Activated CD8-positive, alpha-beta memory T cell treated with anti-CD3 and anti-CD28 coated beads for 36 hours (primary cell): ENCODE measurements around the gene SRM. TPM values are rescaled to one million over a fixed set of nuclear protein-coding genes. Genes with fewer than 3 reads are reported as not detected.
"Not testable (repeated sequence)": the region's sequence is repeated elsewhere in the genome, so short reads cannot be mapped to it uniquely, and the experiment has no call there.

ENCODE experiments used
- CTCF ChIA-PET: fragments of 350-600 bp; sonication (Branson Sonifier 250); formaldehyde crosslinking; loops from one replicate; lab custom pipeline; 2021; ENCODE audit warnings: antibody characterized with exemption; lab: Charles Lee
- POLR2A ChIA-PET: fragments of 350-600 bp; sonication (Branson Sonifier 250); formaldehyde crosslinking; loops from one replicate; lab custom pipeline; 2021; ENCODE audit warnings: antibody characterized with exemption; lab: Charles Lee
- total RNA-seq, 2 experiments: library from RNA; stranded (reverse); gene quantifications; one replicate each; pipeline ENCODE4 v1.2.3, GENCODE V29; 2021

Gene SRM
- total RNA-seq, 2 experiments from 2014 or later = 347 to 360 TPM

- ChIA-PET POLR2A (interaction anchor here (0.6 to 1.6 kb wide), 5 partner anchors 8 to 47 kb away, joined by 3 to 5 read pairs (median 4); partner anchors contain the start of gene EXOSC10), CTCF (interaction anchor here (1.1 to 9.1 kb wide), 2 partner anchors 15 to 25 kb away, joined by 3 to 54 read pairs; no protein-coding TSS in a partner anchor)
Measured at GRCh38 chr1:11052839-11053757, 6.7 kb downstream of the SRM start.

GRCh38 chr1:11051781-11052511, 7.9 kb downstream of the SRM start:
- POLR2A ChIA-PET = interaction anchor here (0.6 to 1.6 kb wide), 4 partner anchors 9 to 27 kb away, joined by 3 to 5 read pairs (median 4); no protein-coding TSS in a partner anchor

GRCh38 chr1:11051121-11051520, 8.7 kb downstream of the SRM start:
- POLR2A ChIA-PET = not testable (repeated sequence)
- CTCF ChIA-PET = interaction anchor here (9.1 kb wide), 1 partner anchor 13 kb away, joined by 54 read pairs; no protein-coding TSS in a partner anchor

More at GRCh38 chr1:11051781-11052511, 7.9 kb downstream of the SRM start:
- CTCF ChIA-PET = interaction anchor here (1.1 to 9.1 kb wide), 2 partner anchors 14 to 26 kb away, joined by 3 to 54 read pairs; no protein-coding TSS in a partner anchor

GRCh38 chr1:11046625-11047365, 13.0 kb downstream of the SRM start, which contains the start of gene MASP2:
MASP2 (minus strand) TSS chr1:11047239; CDS start chr1:11047207, 32 bp downstream.
- ChIA-PET POLR2A (no interaction called here), CTCF (no interaction called here)

GRCh38 chr1:11046270-11046566, 13.6 kb downstream of the SRM start:
- POLR2A ChIA-PET = no interaction called here

GRCh38 chr1:11045428-11046269, 14.2 kb downstream of the SRM start:
- CTCF ChIA-PET = interaction anchor here (0.6 kb wide), 1 partner anchor 12 kb away, joined by 5 read pairs; no protein-coding TSS in a partner anchor
- POLR2A ChIA-PET = no interaction called here

More at GRCh38 chr1:11046270-11046566, 13.6 kb downstream of the SRM start:
- CTCF ChIA-PET = no interaction called here

- ChIA-PET POLR2A (no interaction called here), CTCF (no interaction called here)
Measured at GRCh38 chr1:11044849-11045427, 14.9 kb downstream of the SRM start.

GRCh38 chr1:11044086-11044848, 15.6 kb downstream of the SRM start:
- ChIA-PET CTCF (no interaction called here), POLR2A (no interaction called here)

GRCh38 chr1:11042995-11043874, 16.6 kb downstream of the SRM start:
- CTCF ChIA-PET = no interaction called here
- POLR2A ChIA-PET = no interaction called here

- CTCF ChIA-PET = interaction anchor here (0.6 kb wide), 1 partner anchor 19 kb away, joined by 3 read pairs; no protein-coding TSS in a partner anchor
- POLR2A ChIA-PET = no interaction called here
Measured at GRCh38 chr1:11042065-11042464, 17.8 kb downstream of the SRM start.

- POLR2A ChIA-PET = no interaction called here
Measured at GRCh38 chr1:11041048-11041447, 18.8 kb downstream of the SRM start.

GRCh38 chr1:11040105-11040429, 19.8 kb downstream of the SRM start:
- POLR2A ChIA-PET = not testable (repeated sequence)
- CTCF ChIA-PET = interaction anchor here (0.6 kb wide), 1 partner anchor 657 kb away, joined by 3 read pairs; no protein-coding TSS in a partner anchor

More at GRCh38 chr1:11041048-11041447, 18.8 kb downstream of the SRM start:
- CTCF ChIA-PET = no interaction called here

- POLR2A ChIA-PET = no interaction called here
- CTCF ChIA-PET = interaction anchor here (0.6 to 2.8 kb wide), 3 partner anchors 15 to 658 kb away, joined by 3 to 54 read pairs (median 15); no protein-coding TSS in a partner anchor
Measured at GRCh38 chr1:11039351-11040104, 20.3 kb downstream of the SRM start.

GRCh38 chr1:11037740-11038182, 22.1 kb downstream of the SRM start:
- CTCF ChIA-PET = interaction anchor here (0.6 to 2.8 kb wide), 38 partner anchors 11 to 612 kb away, joined by 3 to 54 read pairs (median 4); partner anchors contain the start of genes EXOSC10, MTOR and SRM
- POLR2A ChIA-PET = interaction anchor here (0.6 to 1.2 kb wide), 8 partner anchors 15 to 559 kb away, joined by 3 to 5 read pairs (median 3); partner anchors contain the start of genes EXOSC10 and SRM
